SK-N-SH (cell line): ENCODE results near the gene SLC25A38. TPM values are rescaled to one million over a fixed set of nuclear protein-coding genes. Genes with fewer than 3 reads are reported as not detected.

Source experiments
- CTCF ChIA-PET: fragments of 300-600, 350-600 bp; formaldehyde crosslinking; extraction: SDS; loops from one replicate; lab custom pipeline; 2021; lab: Yijun Ruan, JAX
- POLR2A ChIA-PET: fragments of 350-600 bp; sonication (Branson Sonifier 250); formaldehyde crosslinking; extraction: SDS; loops from one replicate; lab custom pipeline; 2020; ENCODE audit warnings: antibody characterized with exemption, inconsistent platforms; lab: Yijun Ruan, JAX
- DNase-seq: peaks from one replicate; pipeline ENCODE4 v3.0.0; 2012
- H2AFZ ChIP-seq: fragments of 200-600 bp; sonication (generic); 2 replicates; pipeline ENCODE4 v1.8.1; 2016; ENCODE audit warnings: antibody characterized with exemption, mild to moderate bottlenecking, low read depth
- H3F3A ChIP-seq: fragments of 200-600 bp; sonication (generic); replicated peaks from 2 replicates; pipeline ENCODE3; 2016; ENCODE audit warnings: antibody characterized with exemption, mild to moderate bottlenecking; ENCODE audit not compliant: insufficient read depth
- H3K27ac ChIP-seq, 2 experiments: fragments of 200-500 bp in 1 of 2; fragments of 200-600 bp in 1 of 2; sonication (Bioruptor generic) in 1 of 2; sonication (generic), shearing (Covaris generic) in 1 of 2; 2 replicates each; pipeline versions ENCODE4 v1.5.1 to v1.6.1; 2014 to 2016; ENCODE audit warnings: low read depth in 2 of 2, inconsistent platforms in 1 of 2, low read length in 1 of 2, mild to moderate bottlenecking in 1 of 2, mixed read lengths in 1 of 2
- H3K27me3 ChIP-seq: fragments of 200-600 bp; sonication (generic), shearing (Covaris generic); 2 replicates; pipeline ENCODE4 v1.6.1; 2016; ENCODE audit warnings: mixed run types; ENCODE audit not compliant: insufficient read depth
- H3K36me3 ChIP-seq, 2 experiments: fragments of 200-500 bp in 1 of 2; fragments of 200-600 bp in 1 of 2; sonication (Bioruptor generic) in 1 of 2; sonication (generic) in 1 of 2; replicated peaks in 1 of 2; 2 replicates each; pipeline versions ENCODE3 to v1.5.1; 2014 to 2016; ENCODE audit warnings: low read length in 1 of 2, mild to moderate bottlenecking in 1 of 2; ENCODE audit not compliant: insufficient read depth in 2 of 2, control insufficient read depth in 1 of 2
- H3K4me1 ChIP-seq, 2 experiments: fragments of 200-500 bp in 1 of 2; fragments of 200-600 bp in 1 of 2; sonication (Bioruptor generic) in 1 of 2; sonication (generic), shearing (Covaris generic) in 1 of 2; 2 replicates each; pipeline versions ENCODE4 v1.5.1 to v1.6.1; 2014 to 2016; ENCODE audit warnings: low read depth in 1 of 2, low read length in 1 of 2, mixed run types in 1 of 2; ENCODE audit not compliant: insufficient read depth in 2 of 2, control insufficient read depth in 1 of 2
- H3K4me2 ChIP-seq: fragments of 200-600 bp; sonication (generic), shearing (Covaris generic); 2 replicates; pipeline ENCODE4 v1.6.1; 2017; ENCODE audit warnings: mixed run types
- H3K4me3 ChIP-seq, 2 experiments: fragments of 200-500 bp in 1 of 2; fragments of 200-600 bp in 1 of 2; sonication (Bioruptor generic) in 1 of 2; sonication (generic), shearing (Covaris generic) in 1 of 2; 2 replicates each; pipeline versions ENCODE4 v1.5.1 to v1.8.1; 2014 to 2016; ENCODE audit warnings: low read depth in 2 of 2, inconsistent platforms in 1 of 2, low read length in 1 of 2, mild to moderate bottlenecking in 1 of 2, mixed read lengths in 1 of 2, moderate library complexity in 1 of 2
- H3K79me2 ChIP-seq: fragments of 200-600 bp; sonication (generic); 2 replicates; pipeline ENCODE4 v1.8.1; 2017; ENCODE audit warnings: mild to moderate bottlenecking; ENCODE audit not compliant: insufficient read depth
- H3K9ac ChIP-seq: fragments of 200-600 bp; sonication (generic); 2 replicates; pipeline ENCODE4 v1.6.1; 2017; ENCODE audit warnings: mixed run types
- H3K9me2 ChIP-seq: fragments of 200-600 bp; sonication (generic); 2 replicates; pipeline ENCODE4 v1.6.1; 2017; ENCODE audit warnings: mixed run types
- H3K9me3 ChIP-seq: fragments of 200-600 bp; sonication (generic); 2 replicates; pipeline ENCODE4 v1.6.1; 2017; ENCODE audit warnings: mixed run types, mild to moderate bottlenecking, moderate library complexity
- H4K20me1 ChIP-seq: fragments of 200-600 bp; sonication (generic); 2 replicates; pipeline ENCODE4 v1.6.1; 2017; ENCODE audit warnings: mild to moderate bottlenecking, mixed run types; ENCODE audit not compliant: insufficient read depth
- FOSL2 ChIP-seq: IDR thresholded peaks from 2 replicates; pipeline ENCODE4 v1.4.0; 2012; ENCODE audit warnings: low read depth, mild to moderate bottlenecking, moderate library complexity, borderline replicate concordance
- FOXJ3 ChIP-seq: sonication (generic); formaldehyde crosslinking; IDR thresholded peaks from 2 replicates; pipeline ENCODE4 v1.5.1; 2020; ENCODE audit warnings: mild to moderate bottlenecking, missing genetic modification reagents
- JUND ChIP-seq: IDR thresholded peaks from 2 replicates; pipeline ENCODE4 v1.4.0; 2012
- TCF12 ChIP-seq: IDR thresholded peaks from 2 replicates; pipeline ENCODE4 v1.4.0; 2012
- TEAD4 ChIP-seq: IDR thresholded peaks from 2 replicates; pipeline ENCODE4 v1.4.0; 2012; ENCODE audit warnings: mild to moderate bottlenecking, borderline replicate concordance; ENCODE audit not compliant: insufficient read depth
- WGBS: methylation state at CpG from one replicate; pipeline ENCODE4 v1.1.6; 2017; ENCODE audit warnings: low lambda C conversion rate; 5-methylcytosine and 5-hydroxymethylcytosine counted together
- polyA plus RNA-seq, 3 experiments: library from polyadenylated mRNA; depleted of rRNA; stranded (reverse); fragments of >200 nt; gene quantifications; 2 replicates each; pipeline ENCODE4 v1.2.3, GENCODE V29; 2012
- small RNA-seq, 7 experiments: library from RNA; depleted of rRNA; stranded (forward); fragments of <200 nt; gene quantifications; one replicate each; pipeline ENCODE3, GENCODE V24; 2012
- TF ChIP-seq, protein P1 (sequence below): fragments of 200-600 bp; sonication (generic); IDR thresholded peaks from 2 replicates; pipeline ENCODE4 v1.6.1; 2017; ENCODE audit warnings: antibody characterized with exemption, mild to moderate bottlenecking, moderate library complexity
- TF ChIP-seq, protein P2 (sequence below): IDR thresholded peaks from 2 replicates; pipeline ENCODE4 v1.4.0; 2012; ENCODE audit warnings: low read depth, borderline replicate concordance

Gene SLC25A38
- polyA plus RNA-seq, 1 of the 3 experiments (the other 2 are of a cell fraction): 34.9 TPM

DNA sequence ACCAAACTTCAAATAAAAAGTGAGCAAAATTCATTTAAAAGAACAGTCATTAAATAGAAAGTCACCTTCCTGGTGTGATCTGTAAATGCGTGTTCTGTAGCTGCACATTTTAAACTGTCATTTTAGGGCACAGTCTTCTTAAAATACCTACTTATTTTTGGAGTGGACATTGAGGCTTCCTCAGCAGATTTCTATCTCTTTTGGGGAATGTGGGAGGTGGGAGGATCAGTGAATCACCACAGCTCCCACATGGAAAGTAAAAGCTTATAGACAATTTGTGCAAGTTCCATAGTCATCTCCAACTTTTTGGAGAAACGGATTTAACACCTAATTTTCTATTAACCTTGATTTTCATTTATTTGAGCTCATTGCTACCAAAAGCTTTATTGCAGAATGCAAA lies 63.3 kb downstream of the SLC25A38 start:
- ChIA-PET CTCF (interaction anchor here (0.8 to 10.4 kb wide), 11 partner anchors 9 to 871 kb away, joined by 3 to 145 read pairs (median 10); partner anchors contain the start of gene RPSA), POLR2A (no interaction called here)
- Histone ChIP-seq H3K4me2 (no peak overlapping the region), H3K9me2 (no peaks in the 10 kb centered on the region), H3K9ac (no peak overlapping the region), H3K9me3 (no peaks in the 10 kb centered on the region), H3K36me3 (no peaks in the 10 kb centered on the region), H3K27ac (no peak overlapping the region), H3K4me1 (peaks cover 0 to 2% of the 10 kb centered on the region in 2 experiments; a peak in 1 of 4 replicates), H3K27me3 (no peaks in the 10 kb centered on the region), H2AFZ (no peak overlapping the region), H4K20me1 (no peaks in the 10 kb centered on the region), H3F3A (no peaks in the 10 kb centered on the region), H3K4me3 (no peak overlapping the region), H3K79me2 (no peaks in the 10 kb centered on the region)
- WGBS: 59% methylated on average over 2 of the region's 2 CpGs
- TF ChIP-seq TCF12 (no peak), FOSL2 (no peak), FOXJ3 (CRISPR knock-in tag) (no peak), JUND (no peak), TEAD4 (no peak)
- TF ChIP-seq, protein P1, sequence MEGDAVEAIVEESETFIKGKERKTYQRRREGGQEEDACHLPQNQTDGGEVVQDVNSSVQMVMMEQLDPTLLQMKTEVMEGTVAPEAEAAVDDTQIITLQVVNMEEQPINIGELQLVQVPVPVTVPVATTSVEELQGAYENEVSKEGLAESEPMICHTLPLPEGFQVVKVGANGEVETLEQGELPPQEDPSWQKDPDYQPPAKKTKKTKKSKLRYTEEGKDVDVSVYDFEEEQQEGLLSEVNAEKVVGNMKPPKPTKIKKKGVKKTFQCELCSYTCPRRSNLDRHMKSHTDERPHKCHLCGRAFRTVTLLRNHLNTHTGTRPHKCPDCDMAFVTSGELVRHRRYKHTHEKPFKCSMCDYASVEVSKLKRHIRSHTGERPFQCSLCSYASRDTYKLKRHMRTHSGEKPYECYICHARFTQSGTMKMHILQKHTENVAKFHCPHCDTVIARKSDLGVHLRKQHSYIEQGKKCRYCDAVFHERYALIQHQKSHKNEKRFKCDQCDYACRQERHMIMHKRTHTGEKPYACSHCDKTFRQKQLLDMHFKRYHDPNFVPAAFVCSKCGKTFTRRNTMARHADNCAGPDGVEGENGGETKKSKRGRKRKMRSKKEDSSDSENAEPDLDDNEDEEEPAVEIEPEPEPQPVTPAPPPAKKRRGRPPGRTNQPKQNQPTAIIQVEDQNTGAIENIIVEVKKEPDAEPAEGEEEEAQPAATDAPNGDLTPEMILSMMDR: no peak
- TF ChIP-seq, protein P2, sequence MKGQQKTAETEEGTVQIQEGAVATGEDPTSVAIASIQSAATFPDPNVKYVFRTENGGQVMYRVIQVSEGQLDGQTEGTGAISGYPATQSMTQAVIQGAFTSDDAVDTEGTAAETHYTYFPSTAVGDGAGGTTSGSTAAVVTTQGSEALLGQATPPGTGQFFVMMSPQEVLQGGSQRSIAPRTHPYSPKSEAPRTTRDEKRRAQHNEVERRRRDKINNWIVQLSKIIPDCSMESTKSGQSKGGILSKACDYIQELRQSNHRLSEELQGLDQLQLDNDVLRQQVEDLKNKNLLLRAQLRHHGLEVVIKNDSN: no peak
- no peak for DNase-seq

Small RNA genes lying within 50 kb of the gene (small RNA-seq; reads per million reads assigned to genes)
- gene SNORA6 (0 reads per million in 7 experiments), gene SNORA62 (0 reads per million in 7 experiments)

Other genes starting within 250 kb of the SLC25A38 start
- gene CSRNP1, start 229.8 kb upstream of the SLC25A38 start, polyA plus RNA-seq (2012; rRNA removed): 24.5 and 26.3 TPM in 2 replicates
- gene XIRP1, start 190.8 kb upstream of the SLC25A38 start, polyA plus RNA-seq (2012; rRNA removed): not detected in 2 replicates
- not detected in 2 replicates for gene CX3CR1, start 103.3 kb upstream of the SLC25A38 start, polyA plus RNA-seq (2012; rRNA removed)
- not detected in 2 replicates for gene CCR8, start 53.7 kb upstream of the SLC25A38 start, polyA plus RNA-seq (2012; rRNA removed)
- gene RPSA, start 23.4 kb downstream of the SLC25A38 start, polyA plus RNA-seq (2012; rRNA removed): 2,958 and 3,456 TPM in 2 replicates
- gene MOBP, start 84.3 kb downstream of the SLC25A38 start, polyA plus RNA-seq (2012; rRNA removed): not detected in 2 replicates